GM12878 (cell line): ENCODE results near the gene MMP27.

Experiments used
- EZH2 ChIP-seq: IDR thresholded peaks from 2 replicates; pipeline ENCODE4 v1.6.1; 2012; ENCODE audit warnings: low read depth, mild to moderate bottlenecking, control low read depth, inconsistent platforms, low read length, borderline replicate concordance; ENCODE audit not compliant: control insufficient read depth
- POLR2A ChIP-seq: IDR thresholded peaks from 2 replicates; pipeline ENCODE4 v1.6.1; 2011; ENCODE audit warnings: low read depth, mild to moderate bottlenecking, low read length
- TAF1 ChIP-seq: IDR thresholded peaks from 2 replicates; pipeline ENCODE4 v1.6.1; 2011; ENCODE audit warnings: mild to moderate bottlenecking, low read depth, low read length, borderline replicate concordance

DNA sequence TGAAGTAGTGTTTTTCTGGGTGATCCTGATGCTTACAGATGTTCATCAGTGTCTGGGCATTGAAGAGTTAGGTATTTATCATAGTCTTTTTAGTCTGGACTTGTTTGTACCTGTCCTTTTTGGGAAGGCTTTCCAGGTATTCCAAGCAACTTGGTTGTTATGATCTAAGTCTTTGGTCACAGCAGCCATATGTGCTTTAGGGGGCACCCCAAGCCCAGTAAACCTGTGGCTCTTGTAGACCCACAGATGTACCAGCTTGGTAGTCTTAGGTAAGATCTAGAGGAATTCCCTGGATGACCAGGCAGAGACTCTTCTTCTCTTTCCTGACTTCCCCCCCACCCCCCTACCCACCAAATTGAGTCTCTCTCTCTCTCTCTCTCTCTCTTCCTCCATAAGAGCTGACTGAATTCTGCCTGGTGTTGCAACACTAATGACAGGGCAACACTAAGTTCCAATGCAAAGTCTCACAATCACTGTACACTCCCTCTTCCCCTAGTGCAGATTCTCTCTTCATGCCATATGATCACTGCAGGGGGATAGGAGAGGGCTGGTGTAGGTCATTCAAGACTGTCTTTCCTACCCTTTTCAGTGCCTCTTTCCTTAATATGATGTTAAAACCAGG, 43.6 kb upstream of the MMP27 start:
- TF ChIP-seq TAF1 (no peak), EZH2 (no peak), POLR2A (no peak)
